C4-2B (cell line): ENCODE measurements around the gene SLC7A4.

ENCODE experiments used
- CTCF ChIP-seq: fragments of 450-650 bp; conservative IDR thresholded peaks from 2 replicates; pipeline ENCODE4 v1.5.1; 2017; ENCODE audit warnings: mild to moderate bottlenecking
- ZFX ChIP-seq: fragments of 450-650 bp; IDR thresholded peaks from 2 replicates; pipeline ENCODE4 v1.6.1; 2017

DNA sequence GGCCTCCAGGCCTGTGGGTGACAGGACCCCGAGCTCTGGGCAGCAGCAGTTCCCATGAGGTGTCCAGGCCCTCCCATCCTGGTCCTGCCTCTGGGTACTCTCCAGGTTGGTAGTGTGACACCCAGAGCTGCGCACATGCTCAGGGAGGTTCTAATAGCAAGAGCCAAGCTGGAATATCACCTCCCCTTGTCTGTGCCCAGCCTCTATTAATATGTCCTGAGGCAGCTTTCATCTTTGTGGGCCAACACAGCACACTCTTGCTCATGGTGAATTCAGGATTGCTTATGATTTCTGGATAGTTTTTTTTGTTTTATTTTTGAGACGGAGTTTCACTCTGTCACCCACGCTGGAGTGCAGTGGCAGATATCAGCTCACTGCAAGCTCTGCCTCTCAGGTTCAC lies 14.0 kb downstream of the SLC7A4 start:
- no peak for TF ChIP-seq CTCF
- no peak for TF ChIP-seq ZFX
